Measurements from ENCODE around the gene SEMA4A.

Gene SEMA4A

DNA sequence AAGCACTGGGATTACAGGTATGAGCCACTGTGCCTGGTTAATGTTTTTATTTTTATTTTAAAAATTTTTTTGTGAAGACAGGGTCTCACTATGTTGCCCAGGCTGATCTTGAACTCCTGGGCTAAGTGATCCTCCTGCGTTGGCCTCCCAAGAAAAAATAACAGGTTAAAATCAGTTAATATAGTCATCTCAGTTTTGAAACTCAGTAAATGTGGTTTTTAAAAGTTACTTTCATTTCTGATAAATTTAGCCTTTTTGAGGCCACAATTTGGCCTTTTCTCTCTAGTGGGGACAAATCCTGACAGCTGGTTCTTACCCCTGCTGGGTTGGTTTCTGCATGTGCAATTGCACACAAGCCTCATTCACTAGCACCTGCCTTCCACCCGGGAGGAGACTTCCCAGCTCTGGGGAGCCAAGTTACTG lies 72.7 kb downstream of the SEMA4A start:
- peaks cover 41% of the 10 kb centered on the region for H3K36me3 ChIP-seq (ENCODE audit: control insufficient read depth, low read length)
- no peak overlapping the region for H3K4me3 ChIP-seq (ENCODE audit: low read length)
- peaks cover 2% of the 10 kb centered on the region; the same call in 1 of the 2 replicates for H3F3A ChIP-seq (ENCODE audit: control insufficient read depth, insufficient read depth)
- H4K20me1 ChIP-seq (ENCODE audit: control insufficient read depth, insufficient read depth, low read depth, low read length) = no peaks in the 10 kb centered on the region
- no peaks in the 10 kb centered on the region for H3K9me3 ChIP-seq (ENCODE audit: control insufficient read depth, insufficient read depth, low read length)
- peaks cover 8% of the 10 kb centered on the region for H3K4me1 ChIP-seq (ENCODE audit: control insufficient read depth, low read length)
- H3K79me2 ChIP-seq (ENCODE audit: control insufficient read depth, low read length) = no peaks in the 10 kb centered on the region
- no peaks in the 10 kb centered on the region for H3K27me3 ChIP-seq (ENCODE audit: control insufficient read depth, low read length)
- no peaks in the 10 kb centered on the region for H3K9me2 ChIP-seq (replicated peaks; ENCODE audit: control insufficient read depth, low read length)
- H3K27ac ChIP-seq (ENCODE audit: low read depth, low read length) = no peak overlapping the region
- no peak overlapping the region for H3K4me2 ChIP-seq (ENCODE audit: low read length)
- no peak for TF ChIP-seq EZH2phosphoT487 (IDR thresholded peaks at IDR 0.05; ENCODE audit: borderline replicate concordance, low read length)
- TF ChIP-seq, protein P1, sequence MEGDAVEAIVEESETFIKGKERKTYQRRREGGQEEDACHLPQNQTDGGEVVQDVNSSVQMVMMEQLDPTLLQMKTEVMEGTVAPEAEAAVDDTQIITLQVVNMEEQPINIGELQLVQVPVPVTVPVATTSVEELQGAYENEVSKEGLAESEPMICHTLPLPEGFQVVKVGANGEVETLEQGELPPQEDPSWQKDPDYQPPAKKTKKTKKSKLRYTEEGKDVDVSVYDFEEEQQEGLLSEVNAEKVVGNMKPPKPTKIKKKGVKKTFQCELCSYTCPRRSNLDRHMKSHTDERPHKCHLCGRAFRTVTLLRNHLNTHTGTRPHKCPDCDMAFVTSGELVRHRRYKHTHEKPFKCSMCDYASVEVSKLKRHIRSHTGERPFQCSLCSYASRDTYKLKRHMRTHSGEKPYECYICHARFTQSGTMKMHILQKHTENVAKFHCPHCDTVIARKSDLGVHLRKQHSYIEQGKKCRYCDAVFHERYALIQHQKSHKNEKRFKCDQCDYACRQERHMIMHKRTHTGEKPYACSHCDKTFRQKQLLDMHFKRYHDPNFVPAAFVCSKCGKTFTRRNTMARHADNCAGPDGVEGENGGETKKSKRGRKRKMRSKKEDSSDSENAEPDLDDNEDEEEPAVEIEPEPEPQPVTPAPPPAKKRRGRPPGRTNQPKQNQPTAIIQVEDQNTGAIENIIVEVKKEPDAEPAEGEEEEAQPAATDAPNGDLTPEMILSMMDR (IDR thresholded peaks at IDR 0.05; ENCODE audit: low read depth, low read length, poor library complexity, severe bottlenecking) = no peak

DNA sequence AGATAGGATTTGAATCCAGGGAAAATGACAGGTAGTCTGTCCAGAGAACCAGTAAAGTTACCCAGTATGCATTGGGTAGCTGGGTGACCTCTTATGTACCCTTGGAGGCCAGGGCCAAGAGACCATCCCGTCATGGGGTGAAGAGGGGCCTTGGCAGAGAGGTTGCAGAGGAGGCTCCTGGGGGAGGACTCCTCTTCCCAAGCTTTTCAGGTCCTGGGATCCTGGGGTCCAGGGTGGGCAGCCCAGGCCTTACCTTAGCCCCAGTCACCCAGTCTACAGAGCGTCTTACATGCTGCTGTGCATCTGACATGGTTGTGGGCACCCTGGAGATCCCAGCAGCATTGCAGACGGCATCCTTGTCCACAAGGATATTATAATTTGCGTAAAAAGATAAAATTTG lies 73.4 kb downstream of the SEMA4A start:
- Histone ChIP-seq H3K4me1 (ENCODE audit: control insufficient read depth, low read length) (peaks cover 8% of the 10 kb centered on the region), H3K9me3 (ENCODE audit: control insufficient read depth, insufficient read depth, low read length) (no peaks in the 10 kb centered on the region), H3K36me3 (ENCODE audit: control insufficient read depth, low read length) (peaks cover 34% of the 10 kb centered on the region), H3K27ac (ENCODE audit: low read depth, low read length) (no peak overlapping the region), H3K9me2 (replicated peaks; ENCODE audit: control insufficient read depth, low read length) (no peaks in the 10 kb centered on the region), H3K79me2 (ENCODE audit: control insufficient read depth, low read length) (no peaks in the 10 kb centered on the region), H3K4me2 (ENCODE audit: low read length) (no peak overlapping the region), H3K4me3 (ENCODE audit: low read length) (no peak overlapping the region), H3K27me3 (ENCODE audit: control insufficient read depth, low read length) (no peaks in the 10 kb centered on the region), H4K20me1 (ENCODE audit: control insufficient read depth, insufficient read depth, low read depth, low read length) (no peaks in the 10 kb centered on the region), H3F3A (ENCODE audit: control insufficient read depth, insufficient read depth) (peaks cover 2% of the 10 kb centered on the region; the same call in 1 of the 2 replicates)
- TF ChIP-seq EZH2phosphoT487 (IDR thresholded peaks at IDR 0.05; ENCODE audit: borderline replicate concordance, low read length) = no peak
- TF ChIP-seq, protein P1 (IDR thresholded peaks at IDR 0.05; ENCODE audit: low read depth, low read length, poor library complexity, severe bottlenecking) = no peak

Data from DOHH2 (cell line).